K562 (cell line): ENCODE results near the gene SORT1. TPM values are rescaled to one million over a fixed set of nuclear protein-coding genes. Genes with fewer than 3 reads are reported as not detected.

Experiments
- EGR1 ChIP-seq: fragments of 450-650 bp; conservative IDR thresholded peaks from 2 replicates; pipeline ENCODE4 v1.6.1; 2017; ENCODE audit warnings: mild to moderate bottlenecking
- MTA2 ChIP-seq: fragments of 450-650 bp; IDR thresholded peaks from 2 replicates; pipeline ENCODE4 v1.6.1; 2016; ENCODE audit warnings: low read depth
- MYNN ChIP-seq, 2 experiments: sonication (generic); formaldehyde crosslinking in 1 of 2; IDR thresholded peaks; 2 replicates each; pipeline versions ENCODE4 v1.5.0 to v1.6.1; 2016 to 2020; ENCODE audit warnings: antibody characterized with exemption in 1 of 2, missing genetic modification reagents in 1 of 2
- PBX2 ChIP-seq, 2 experiments: IDR thresholded peaks in 1 of 2; conservative IDR thresholded peaks in 1 of 2; 2 replicates each; pipeline ENCODE4 v1.6.1; 2016; ENCODE audit warnings: low read depth in 2 of 2, mild to moderate bottlenecking in 1 of 2, missing compliant biosample characterization in 1 of 2, missing genetic modification characterization in 1 of 2, moderate library complexity in 1 of 2
- RAD21 ChIP-seq, 2 experiments: fragments of 250-450 bp in 1 of 2; fragments of 450-650 bp in 1 of 2; sonication (Bioruptor Pico) in 1 of 2; formaldehyde crosslinking in 1 of 2; IDR thresholded peaks in 1 of 2; conservative IDR thresholded peaks in 1 of 2; 2 replicates each; pipeline versions ENCODE4 v1.4.0 to v1.8.0; 2020 to 2022; ENCODE audit warnings: mild to moderate bottlenecking in 2 of 2, moderate library complexity in 1 of 2
- RBBP5 ChIP-seq: fragments of 200-600 bp; sonication (generic); IDR thresholded peaks from 2 replicates; pipeline ENCODE4 v1.6.1; 2012; ENCODE audit warnings: borderline replicate concordance, mild to moderate bottlenecking, low read length, control low read depth, inconsistent platforms; ENCODE audit not compliant: insufficient read depth, poor library complexity, severe bottlenecking
- RBM15 ChIP-seq: fragments of 200-400 bp; formaldehyde crosslinking; IDR thresholded peaks from 2 replicates; pipeline ENCODE4 v1.6.1; 2018; ENCODE audit warnings: mild to moderate bottlenecking, low read length, moderate library complexity; ENCODE audit not compliant: insufficient read depth
- REST ChIP-seq, 2 experiments: fragments of 450-650 bp; formaldehyde crosslinking in 1 of 2; IDR thresholded peaks; 2 replicates each; pipeline versions ENCODE4 v1.4.0 to v1.6.1; 2014 to 2020; ENCODE audit warnings: mild to moderate bottlenecking in 2 of 2, borderline replicate concordance in 1 of 2, low read depth in 1 of 2
- STAT5A ChIP-seq: IDR thresholded peaks from 2 replicates; pipeline ENCODE4 v1.6.1; 2012; ENCODE audit warnings: low read length, inconsistent platforms, borderline replicate concordance
- SUPT5H ChIP-seq: fragments of 450-650 bp; IDR thresholded peaks from 2 replicates; pipeline ENCODE4 v1.6.1; 2016
- ZNF12 ChIP-seq: sonication (generic); formaldehyde crosslinking; IDR thresholded peaks from 2 replicates; pipeline ENCODE4 v1.4.0; 2020; ENCODE audit warnings: mild to moderate bottlenecking, missing genetic modification reagents
- ZNF395 ChIP-seq: fragments of 200-800 bp; sonication (Bioruptor generic); IDR thresholded peaks from 2 replicates; pipeline ENCODE4 v1.6.1; 2017; ENCODE audit warnings: missing genetic modification characterization, missing compliant biosample characterization
- ZNF778 ChIP-seq: fragments of 450-650 bp; formaldehyde crosslinking; IDR thresholded peaks from 2 replicates; pipeline ENCODE4 v1.4.0; 2020; ENCODE audit warnings: mild to moderate bottlenecking, moderate library complexity
- polyA plus RNA-seq, 8 experiments: library from polyadenylated mRNA; depleted of rRNA in 4 of 8; stranded (reverse) in 5 of 8; unstranded in 3 of 8; fragments of >200 nt; fragmentation: Nextera tagmentation in 2 of 8; fragmentation: Illumina TruSeq in 1 of 8; extraction: Ambion mirVana in 2 of 8; extraction: Trizol in 1 of 8; gene quantifications; 2 replicates each; pipeline versions ENCODE4 v1.2.1 to v1.2.3, GENCODE V29; 2011 to 2014; ENCODE audit warnings: inconsistent platforms in 1 of 8, missing spikeins in 1 of 8
- total RNA-seq, 7 experiments: library from RNA; depleted of rRNA in 6 of 7; stranded (reverse); fragments of >200 nt in 6 of 7; fragmentation: Illumina TruSeq in 2 of 7; extraction: Trizol in 2 of 7; gene quantifications; 2 replicates each; pipeline versions ENCODE4 v1.2.1 to v1.2.3, GENCODE V29; 2011 to 2021; ENCODE audit warnings: low replicate concordance in 1 of 7

SORT1 gene
- total and polyA plus RNA-seq, 9 of the 15 experiments (the other 6 are each of a cell fraction or from before 2014, with no cell fraction given): 27.4 to 112 (median 65.0) TPM

- no peak for TF ChIP-seq PBX2 (CRISPR knock-in tag; IDR thresholded peaks at IDR 0.05; ENCODE audit: low read depth)
- 0 out of 2 replicates have a peak, but pooled peaks have one; percentile 23 for TF ChIP-seq PBX2 (tag; conservative IDR thresholded peaks at IDR 0.05; ENCODE audit: low read depth)
- peak; percentile 6 for TF ChIP-seq RBBP5
- TF ChIP-seq ZNF395: peak; percentile 54; the same call in 1 of the 2 replicates
- TF ChIP-seq MTA2: no peak
- TF ChIP-seq RBM15: no peak
- no peak for TF ChIP-seq REST (IDR thresholded peaks at IDR 0.05; ENCODE audit: borderline replicate concordance)
- TF ChIP-seq REST (CRISPR knock-in tag; IDR thresholded peaks at IDR 0.05; ENCODE audit: low read depth): no peak
- TF ChIP-seq EGR1: peak; percentile 63; the same call in 1 of the 2 replicates
- TF ChIP-seq RAD21 (CRISPR knock-in tag; conservative IDR thresholded peaks at IDR 0.05 in 1 of 2, IDR thresholded peaks at IDR 0.05 in 1 of 2): 0 out of 4 replicates have a peak, but pooled peaks of 1 of the 2 experiments have one; percentile 11
- peak; percentile 34; the same call in 1 of the 2 replicates for TF ChIP-seq SUPT5H
- 0 out of 2 replicates have a peak, but pooled peaks have one; percentile 15 for TF ChIP-seq STAT5A
- TF ChIP-seq ZNF778 (CRISPR knock-in tag): no peak
- TF ChIP-seq MYNN (IDR thresholded peaks at IDR 0.05): peak; percentile 34; the same call in 1 of the 2 replicates
- no peak for TF ChIP-seq MYNN (CRISPR knock-in tag; IDR thresholded peaks at IDR 0.05)
- TF ChIP-seq ZNF12 (CRISPR knock-in tag): no peak
Observed at GRCh38 chr1:109388884-109389637, 8.7 kb downstream of the SORT1 start (continued).
